Neural crest cell (in vitro differentiated cells): Measurements from ENCODE around the gene C5. TPM values are rescaled to one million over a fixed set of nuclear protein-coding genes. Genes with fewer than 3 reads are reported as not detected.

Source experiments
- DNase-seq: peaks from one replicate; pipeline ENCODE4 v3.0.0; 2021; ENCODE audit warnings: low read depth, mixed read lengths, low spot score
- H3K27ac Mint-ChIP-seq: one replicate; pipeline ENCODE4 v1.8.0; 2021; ENCODE audit warnings: mild to moderate bottlenecking, mixed read lengths; ENCODE audit not compliant: unreplicated experiment
- H3K27me3 Mint-ChIP-seq: 2 replicates; pipeline ENCODE4 v1.8.0; 2021; ENCODE audit warnings: low read depth, mild to moderate bottlenecking, mixed read lengths
- H3K36me3 Mint-ChIP-seq: 2 replicates; pipeline ENCODE4 v1.8.0; 2021; ENCODE audit warnings: low read depth, mild to moderate bottlenecking, mixed read lengths
- H3K4me1 Mint-ChIP-seq: 2 replicates; pipeline ENCODE4 v1.8.0; 2021; ENCODE audit warnings: mixed read lengths
- H3K4me3 Mint-ChIP-seq: one replicate; pipeline ENCODE4 v1.8.0; 2021; ENCODE audit warnings: mild to moderate bottlenecking, mixed read lengths
- H3K9me3 Mint-ChIP-seq: 2 replicates; pipeline ENCODE4 v1.8.0; 2021; ENCODE audit warnings: mixed read lengths
- CTCF ChIP-seq: fragments of 200-600 bp; sonication (generic); conservative IDR thresholded peaks from 2 replicates; pipeline ENCODE4 v1.5.0; 2021; ENCODE audit warnings: antibody characterized with exemption, mild to moderate bottlenecking
- total RNA-seq: library from RNA; stranded (reverse); gene quantifications from 2 replicates; pipeline ENCODE4 v1.2.1, GENCODE V29; 2021

Gene C5
- total RNA-seq, 1 donor from 2014 or later, result 9.4 TPM

GRCh38 chr9:121026260-121026691, 23.8 kb downstream of the C5 start:
- H3K9me3 Mint-ChIP-seq, result peaks cover 6% of the 10 kb centered on the region
- H3K27ac Mint-ChIP-seq, result no peak overlapping the region
- H3K4me1 Mint-ChIP-seq, result peaks cover 7% of the 10 kb centered on the region
- peaks cover 7% of the 10 kb centered on the region for H3K36me3 Mint-ChIP-seq
- no peak for DNase-seq
- H3K27me3 Mint-ChIP-seq, result no peaks in the 10 kb centered on the region
- no peak overlapping the region for H3K4me3 Mint-ChIP-seq
- TF ChIP-seq CTCF, result no peak

GRCh38 chr9:121024237-121024636, 25.8 kb downstream of the C5 start:
- TF ChIP-seq CTCF, result no peak
- Mint-ChIP-seq H3K36me3 (peaks cover 7% of the 10 kb centered on the region), H3K9me3 (peaks cover 6% of the 10 kb centered on the region), H3K27me3 (no peaks in the 10 kb centered on the region), H3K4me1 (peaks cover 7% of the 10 kb centered on the region), H3K4me3 (no peak overlapping the region), H3K27ac (no peak overlapping the region)
- DNase-seq, result no peak

GRCh38 chr9:121023064-121023463, 27.0 kb downstream of the C5 start:
- H3K27me3 Mint-ChIP-seq, result no peaks in the 10 kb centered on the region
- DNase-seq, result no peak
- peaks cover 7% of the 10 kb centered on the region for H3K36me3 Mint-ChIP-seq
- TF ChIP-seq CTCF, result peak; percentile 39
- peaks cover 6% of the 10 kb centered on the region for H3K9me3 Mint-ChIP-seq
- peaks cover 7% of the 10 kb centered on the region for H3K4me1 Mint-ChIP-seq
- H3K4me3 Mint-ChIP-seq, result no peak overlapping the region
- H3K27ac Mint-ChIP-seq, result no peak overlapping the region

GRCh38 chr9:121021301-121021700, 28.8 kb downstream of the C5 start:
- peaks cover under 1% of the 10 kb centered on the region for H3K4me1 Mint-ChIP-seq
- H3K27me3 Mint-ChIP-seq, result no peaks in the 10 kb centered on the region
- no peak for TF ChIP-seq CTCF
- H3K27ac Mint-ChIP-seq, result no peak overlapping the region
- DNase-seq, result no peak
- H3K4me3 Mint-ChIP-seq, result no peak overlapping the region
- H3K9me3 Mint-ChIP-seq, result peaks cover 2% of the 10 kb centered on the region
- peaks cover 2% of the 10 kb centered on the region for H3K36me3 Mint-ChIP-seq

- no peak overlapping the region for H3K27ac Mint-ChIP-seq
- no peaks in the 10 kb centered on the region for H3K27me3 Mint-ChIP-seq
- H3K9me3 Mint-ChIP-seq, result peaks cover 2% of the 10 kb centered on the region
These were observed 30.8 kb downstream of the C5 start for GRCh38 chr9:121019273-121019672.

More at GRCh38 chr9:121019273-121019672, 30.8 kb downstream of the C5 start:
- Mint-ChIP-seq H3K4me3 (no peak overlapping the region), H3K4me1 (no peaks in the 10 kb centered on the region), H3K36me3 (peaks cover 2% of the 10 kb centered on the region)
- DNase-seq, result no peak
- no peak for TF ChIP-seq CTCF
